GDM1 (cell line): ENCODE data around the gene OTOGL.
"Not testable (repeated sequence)": the region's sequence is repeated elsewhere in the genome, so short reads cannot be mapped to it uniquely, and the experiment has no call there.

Experiments used
- DNase-seq: peaks from one replicate; lab custom pipeline; 2025; lab: John Stamatoyannopoulos, UW

The OTOGL gene

GRCh38 chr12:80135624-80136023, 36.3 kb downstream of the OTOGL start:
- no peak for DNase-seq

- no peak for DNase-seq
Measured at GRCh38 chr12:80140005-80140404, 40.7 kb downstream of the OTOGL start.

DNA sequence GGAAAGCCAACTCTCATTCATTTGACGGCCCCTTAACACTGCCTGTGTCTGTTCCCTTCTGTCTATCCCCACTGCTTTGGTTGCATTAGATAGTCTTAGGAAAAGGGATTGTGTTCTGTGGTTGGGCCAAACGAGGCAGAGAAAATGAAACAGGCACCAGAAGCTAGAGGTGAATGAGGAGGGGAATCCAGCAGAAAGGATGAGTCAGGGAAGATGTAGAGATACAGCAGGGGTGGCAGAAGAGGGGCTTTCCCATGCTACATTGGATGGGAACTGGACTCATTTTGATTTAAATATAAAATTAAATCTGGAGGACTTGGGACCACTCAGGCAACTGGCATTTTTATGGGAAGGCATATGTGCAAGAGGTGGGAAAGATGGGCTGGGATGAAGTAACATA, 43.3 kb downstream of the OTOGL start:
- DNase-seq: no peak

- DNase-seq: no peak
Measured at GRCh38 chr12:80143537-80143936, 44.2 kb downstream of the OTOGL start.

DNA sequence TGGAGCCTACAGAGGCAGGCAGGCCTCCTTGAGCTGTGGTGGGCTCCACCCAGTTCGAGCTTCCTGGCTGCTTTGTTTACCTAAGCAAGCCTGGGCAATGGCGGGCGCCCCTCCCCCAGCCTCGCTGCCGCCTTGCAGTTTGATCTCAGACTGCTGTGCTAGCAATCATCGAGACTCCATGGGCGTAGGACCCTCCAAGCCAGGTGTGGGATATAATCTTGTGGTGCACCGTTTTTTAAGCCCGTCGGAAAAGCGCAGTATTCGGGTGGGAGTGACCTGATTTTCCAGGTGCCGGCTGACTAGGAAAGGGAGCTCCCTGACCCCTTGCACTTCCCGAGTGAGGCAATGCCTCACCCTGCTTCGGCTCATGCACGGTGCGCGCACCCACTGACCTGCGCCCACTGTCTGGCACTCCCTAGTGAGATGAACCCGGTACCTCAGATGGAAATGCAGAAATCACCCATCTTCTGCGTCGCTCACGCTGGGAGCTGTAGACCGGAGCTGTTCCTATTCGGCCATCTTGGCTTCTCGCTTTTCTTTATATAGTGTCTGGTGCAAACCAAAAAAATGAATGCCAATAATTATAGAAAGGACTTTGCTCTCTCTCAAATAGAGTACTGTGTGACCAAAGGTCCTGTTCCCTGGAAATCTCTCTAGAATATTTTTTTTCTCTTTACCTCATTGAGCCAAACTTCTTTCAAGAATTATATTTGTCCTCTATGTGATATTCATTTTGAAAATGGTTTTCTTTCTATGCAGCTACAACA, 50.4 kb downstream of the OTOGL start:
- DNase-seq: not testable (repeated sequence)

- DNase-seq: no peak
Measured at GRCh38 chr12:80151131-80151530, 51.8 kb downstream of the OTOGL start.

- DNase-seq: no peak
Measured at GRCh38 chr12:80154261-80154660, 54.9 kb downstream of the OTOGL start.

- no peak for DNase-seq
Measured at GRCh38 chr12:80156306-80156705, 57.0 kb downstream of the OTOGL start.

GRCh38 chr12:80157645-80158044, 58.3 kb downstream of the OTOGL start:
- DNase-seq: no peak

GRCh38 chr12:80161612-80162011, 62.3 kb downstream of the OTOGL start:
- no peak for DNase-seq

GRCh38 chr12:80162177-80162576, 62.8 kb downstream of the OTOGL start:
- DNase-seq: no peak

DNA sequence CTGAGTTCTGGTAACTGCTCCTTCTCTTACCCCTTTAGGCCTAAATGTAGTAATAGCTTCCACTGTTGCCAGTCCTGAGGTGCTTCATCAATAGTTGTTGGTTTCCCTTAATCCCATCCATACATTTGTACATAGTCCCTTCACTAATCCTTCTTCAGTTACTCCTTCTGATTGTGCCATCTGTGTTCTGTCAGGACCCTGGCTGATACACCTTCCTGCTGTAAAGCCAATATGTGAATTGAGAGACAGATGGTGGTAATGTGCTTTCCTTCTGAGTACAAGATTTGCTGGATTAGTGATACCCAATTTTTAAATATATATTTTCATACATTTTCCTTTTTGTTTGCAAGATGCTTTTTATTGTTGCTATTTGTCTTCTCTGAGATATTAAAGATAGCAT, 66.4 kb downstream of the OTOGL start:
- DNase-seq: no peak

DNA sequence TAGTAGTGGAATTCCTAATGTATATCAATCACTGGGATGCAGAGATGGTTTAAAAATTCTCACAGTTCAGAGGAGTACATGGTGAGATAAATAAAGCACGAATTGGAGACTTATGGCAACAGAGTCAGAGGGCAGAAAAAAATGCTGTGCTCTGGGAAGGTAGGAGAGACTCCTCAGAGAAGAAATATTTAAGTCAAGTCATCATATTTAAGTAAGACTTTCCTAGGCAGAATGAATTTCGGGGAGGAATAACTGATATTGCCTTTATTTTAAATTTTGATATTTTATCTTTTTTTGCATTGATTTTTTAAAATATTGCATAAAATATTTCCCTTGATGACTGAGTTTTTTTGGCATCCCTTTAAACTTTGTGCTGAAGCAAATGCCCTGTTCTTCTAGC, 67.4 kb downstream of the OTOGL start:
- DNase-seq: no peak

- DNase-seq: no peak
Measured at GRCh38 chr12:80168936-80169335, 69.6 kb downstream of the OTOGL start.

DNA sequence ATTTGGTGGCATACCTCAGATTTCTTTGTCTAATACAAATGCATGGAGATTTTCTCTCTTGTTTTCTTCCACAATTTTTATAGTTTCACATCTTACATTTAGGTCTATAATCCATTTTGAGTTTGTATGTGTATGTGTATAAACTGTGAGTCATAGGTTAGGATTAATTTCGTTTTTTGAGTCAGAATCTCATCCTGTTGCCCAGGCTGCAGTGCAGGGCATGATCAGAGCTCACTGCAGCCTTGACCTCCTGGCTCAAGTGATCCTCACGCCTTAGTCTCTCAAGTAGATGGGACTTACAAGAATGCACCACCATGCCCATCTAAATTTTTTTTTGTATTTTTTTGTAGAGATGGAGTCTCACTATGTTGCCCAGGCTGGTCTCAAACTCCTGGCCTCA, 71.6 kb downstream of the OTOGL start:
- no peak for DNase-seq

GRCh38 chr12:80173083-80173864, 73.9 kb downstream of the OTOGL start:
- no peak for DNase-seq

GRCh38 chr12:80175307-80175930, 76.1 kb downstream of the OTOGL start:
- DNase-seq: no peak

GRCh38 chr12:80176706-80177105, 77.4 kb downstream of the OTOGL start:
- no peak for DNase-seq

DNA sequence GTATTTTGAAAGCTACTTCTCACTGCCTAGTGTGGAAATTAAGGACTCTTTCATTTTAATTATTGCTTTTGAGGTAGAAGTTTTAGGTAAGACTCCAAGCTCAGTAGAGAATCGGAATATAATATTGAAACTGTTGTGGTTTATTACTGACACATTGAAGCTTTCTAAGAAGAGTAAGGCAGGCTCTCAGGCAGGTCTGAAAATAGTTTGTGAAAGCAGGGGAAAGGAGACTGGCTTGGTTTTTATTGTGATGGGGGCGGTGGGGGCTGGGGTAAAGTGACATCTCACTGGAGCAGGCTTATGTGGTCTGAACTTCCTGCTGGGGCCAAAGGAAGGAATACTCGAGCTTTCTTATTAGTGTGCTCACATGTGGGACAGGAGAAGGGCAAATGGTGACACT, 79.5 kb downstream of the OTOGL start:
- no peak for DNase-seq

GRCh38 chr12:80183939-80184338, 84.6 kb downstream of the OTOGL start:
- no peak for DNase-seq

GRCh38 chr12:80184926-80185325, 85.6 kb downstream of the OTOGL start:
- DNase-seq: no peak

GRCh38 chr12:80186727-80187217, 87.4 kb downstream of the OTOGL start:
- peak; percentile 27 for DNase-seq

GRCh38 chr12:80187660-80188090, 88.3 kb downstream of the OTOGL start:
- no peak for DNase-seq
